GM10266 (cell line): ENCODE measurements around the gene RYR1.

Source experiments
- DNase-seq: peaks from one replicate; pipeline ENCODE4 v3.0.0; 2012; ENCODE audit errors: extremely low spot score
- TF ChIP-seq, protein P1 (sequence below): IDR thresholded peaks from 2 replicates; pipeline ENCODE4 v1.5.1; 2012; ENCODE audit warnings: mild to moderate bottlenecking, low read depth; ENCODE audit not compliant: control insufficient read depth, insufficient read depth; ENCODE audit errors: missing control alignments

The RYR1 gene

DNA sequence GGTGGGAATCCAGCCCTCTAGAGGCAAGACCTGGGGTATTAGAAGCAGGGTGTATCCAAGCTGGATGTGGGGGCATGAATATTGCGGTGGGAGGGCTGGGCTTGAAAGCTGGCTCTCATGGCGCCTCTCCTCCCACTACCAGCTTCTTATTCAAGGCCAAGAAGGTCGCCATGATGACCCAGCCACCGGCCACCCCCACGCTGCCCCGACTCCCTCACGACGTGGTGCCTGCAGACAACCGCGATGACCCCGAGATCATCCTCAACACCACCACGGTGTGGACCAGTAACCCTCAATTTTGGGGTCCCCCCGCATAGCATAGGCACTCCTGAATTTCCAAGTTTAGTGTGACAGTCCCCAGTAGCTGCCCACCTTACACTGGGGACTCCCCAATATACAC lies 41.7 kb downstream of the RYR1 start:
- TF ChIP-seq, protein P1, sequence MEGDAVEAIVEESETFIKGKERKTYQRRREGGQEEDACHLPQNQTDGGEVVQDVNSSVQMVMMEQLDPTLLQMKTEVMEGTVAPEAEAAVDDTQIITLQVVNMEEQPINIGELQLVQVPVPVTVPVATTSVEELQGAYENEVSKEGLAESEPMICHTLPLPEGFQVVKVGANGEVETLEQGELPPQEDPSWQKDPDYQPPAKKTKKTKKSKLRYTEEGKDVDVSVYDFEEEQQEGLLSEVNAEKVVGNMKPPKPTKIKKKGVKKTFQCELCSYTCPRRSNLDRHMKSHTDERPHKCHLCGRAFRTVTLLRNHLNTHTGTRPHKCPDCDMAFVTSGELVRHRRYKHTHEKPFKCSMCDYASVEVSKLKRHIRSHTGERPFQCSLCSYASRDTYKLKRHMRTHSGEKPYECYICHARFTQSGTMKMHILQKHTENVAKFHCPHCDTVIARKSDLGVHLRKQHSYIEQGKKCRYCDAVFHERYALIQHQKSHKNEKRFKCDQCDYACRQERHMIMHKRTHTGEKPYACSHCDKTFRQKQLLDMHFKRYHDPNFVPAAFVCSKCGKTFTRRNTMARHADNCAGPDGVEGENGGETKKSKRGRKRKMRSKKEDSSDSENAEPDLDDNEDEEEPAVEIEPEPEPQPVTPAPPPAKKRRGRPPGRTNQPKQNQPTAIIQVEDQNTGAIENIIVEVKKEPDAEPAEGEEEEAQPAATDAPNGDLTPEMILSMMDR: no peak
- DNase-seq: no peak

DNA sequence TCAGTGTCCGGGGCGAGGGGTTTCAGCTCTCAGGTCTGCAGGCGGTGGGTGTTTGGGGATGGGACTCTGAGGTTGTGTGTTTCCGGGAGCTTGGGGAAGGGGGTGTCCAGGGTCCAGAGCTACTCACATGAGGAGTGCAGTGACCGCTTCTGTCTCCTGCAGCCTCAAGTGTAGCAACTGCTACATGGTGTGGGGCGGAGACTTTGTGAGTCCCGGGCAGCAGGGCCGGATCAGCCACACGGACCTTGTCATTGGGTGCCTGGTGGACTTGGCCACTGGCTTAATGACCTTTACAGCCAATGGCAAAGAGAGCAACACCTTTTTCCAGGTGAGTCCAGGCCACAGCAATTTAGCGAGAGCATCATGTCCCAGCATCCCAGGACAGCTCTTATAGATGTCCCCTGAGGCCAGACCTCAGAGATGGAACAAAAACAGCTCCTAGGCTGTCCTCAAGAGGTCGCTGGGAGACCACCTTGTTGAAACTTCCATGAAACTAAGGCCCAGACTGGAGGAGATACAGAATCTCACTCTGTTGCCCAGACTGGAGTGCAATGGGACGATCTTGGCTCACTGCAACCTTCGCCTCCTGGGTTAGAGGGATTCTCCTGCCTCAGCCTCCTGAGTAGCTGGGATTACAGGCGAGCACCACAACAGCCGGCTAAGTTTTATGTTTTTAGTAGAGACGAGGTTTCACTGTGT lies 44.9 kb downstream of the RYR1 start:
- TF ChIP-seq, protein P1: peak; percentile 18
- DNase-seq: no peak

DNA sequence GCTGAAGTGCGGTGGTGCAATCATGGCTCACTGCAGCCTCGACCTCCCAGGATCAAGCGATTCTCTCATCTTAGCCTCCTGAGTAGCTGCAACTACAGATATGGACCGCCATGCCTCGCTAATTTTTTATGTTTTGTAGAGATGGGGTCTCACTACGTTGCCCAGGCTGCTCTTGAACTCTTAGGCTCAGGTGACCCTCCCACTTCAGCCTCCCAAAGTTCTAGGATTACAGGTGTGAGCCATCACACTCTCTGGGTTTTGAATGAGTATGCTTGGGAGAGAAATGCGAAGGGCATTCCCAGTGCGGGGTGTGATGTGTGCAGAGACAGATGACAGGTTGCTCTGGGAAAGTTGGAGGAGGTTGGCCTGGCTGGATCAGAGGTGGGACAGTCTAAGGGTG lies 49.0 kb downstream of the RYR1 start:
- DNase-seq: no peak
- TF ChIP-seq, protein P1: no peak

DNA sequence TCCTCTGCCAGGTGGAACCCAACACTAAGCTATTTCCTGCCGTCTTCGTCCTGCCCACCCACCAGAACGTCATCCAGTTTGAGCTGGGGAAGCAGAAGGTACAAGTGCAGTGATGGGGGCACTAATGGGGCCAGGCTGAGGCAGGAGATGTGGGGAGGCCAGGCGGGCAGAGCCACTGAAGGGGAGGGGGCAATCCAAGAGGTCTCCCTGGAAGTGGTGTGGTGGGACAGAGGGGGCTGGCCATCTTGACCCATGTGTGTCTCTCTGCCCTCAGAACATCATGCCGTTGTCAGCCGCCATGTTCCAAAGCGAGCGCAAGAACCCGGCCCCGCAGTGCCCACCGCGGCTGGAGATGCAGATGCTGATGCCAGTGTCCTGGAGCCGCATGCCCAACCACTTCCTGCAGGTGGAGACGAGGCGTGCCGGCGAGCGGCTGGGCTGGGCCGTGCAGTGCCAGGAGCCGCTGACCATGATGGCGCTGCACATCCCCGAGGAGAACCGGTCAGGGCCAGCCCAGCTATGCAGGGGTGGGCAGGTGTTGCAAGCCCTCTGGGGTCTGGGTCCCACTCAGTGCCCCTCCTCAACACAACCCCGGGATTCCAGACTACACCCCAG lies 49.6 kb downstream of the RYR1 start:
- TF ChIP-seq, protein P1: no peak
- DNase-seq: no peak

DNA sequence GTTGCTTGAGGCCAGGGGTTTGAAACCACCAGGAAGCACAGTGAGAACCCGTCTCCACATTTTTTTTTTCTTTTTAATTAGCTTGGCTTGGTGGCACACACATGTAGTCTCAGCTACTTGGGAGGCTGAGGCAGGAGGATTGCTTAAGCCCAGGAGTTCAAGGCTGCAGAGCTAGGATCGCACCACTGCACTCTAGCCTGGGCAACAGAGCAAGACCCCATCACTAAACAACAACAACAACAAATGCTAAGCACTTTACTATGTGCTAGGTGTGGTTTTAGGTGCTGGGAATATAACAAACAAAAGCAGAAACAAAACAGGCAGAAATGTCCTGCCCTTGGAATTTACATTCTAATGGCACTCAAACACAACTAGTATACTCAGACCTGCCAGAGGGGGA lies 51.3 kb downstream of the RYR1 start:
- DNase-seq: no peak
- TF ChIP-seq, protein P1: no peak

DNA sequence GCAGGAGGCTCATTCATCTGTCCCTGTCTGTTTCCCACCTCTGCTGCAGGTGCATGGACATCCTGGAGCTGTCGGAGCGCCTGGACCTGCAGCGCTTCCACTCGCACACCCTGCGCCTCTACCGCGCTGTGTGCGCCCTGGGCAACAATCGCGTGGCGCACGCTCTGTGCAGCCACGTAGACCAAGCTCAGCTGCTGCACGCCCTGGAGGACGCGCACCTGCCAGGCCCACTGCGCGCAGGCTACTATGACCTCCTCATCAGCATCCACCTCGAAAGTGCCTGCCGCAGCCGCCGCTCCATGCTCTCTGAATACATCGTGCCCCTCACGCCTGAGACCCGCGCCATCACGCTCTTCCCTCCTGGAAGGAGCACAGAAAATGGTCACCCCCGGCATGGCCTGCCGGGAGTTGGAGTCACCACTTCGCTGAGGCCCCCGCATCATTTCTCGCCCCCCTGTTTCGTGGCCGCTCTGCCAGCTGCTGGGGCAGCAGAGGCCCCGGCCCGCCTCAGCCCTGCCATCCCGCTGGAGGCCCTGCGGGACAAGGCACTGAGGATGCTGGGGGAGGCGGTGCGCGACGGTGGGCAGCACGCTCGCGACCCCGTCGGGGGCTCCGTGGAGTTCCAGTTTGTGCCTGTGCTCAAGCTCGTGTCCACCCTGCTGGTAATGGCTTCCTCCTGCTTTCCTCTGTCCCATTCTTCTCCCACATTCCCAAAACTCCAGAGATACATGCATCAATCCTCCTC lies 52.2 kb downstream of the RYR1 start:
- TF ChIP-seq, protein P1: no peak
- DNase-seq: no peak
